ENCODE data around the gene TBC1D22A. TPM values are rescaled to one million over a fixed set of nuclear protein-coding genes. Genes with fewer than 3 reads are reported as not detected.

The TBC1D22A gene
- total RNA-seq, 2 donors from 2014 or later, result 11.5 to 15.4 TPM

DNA sequence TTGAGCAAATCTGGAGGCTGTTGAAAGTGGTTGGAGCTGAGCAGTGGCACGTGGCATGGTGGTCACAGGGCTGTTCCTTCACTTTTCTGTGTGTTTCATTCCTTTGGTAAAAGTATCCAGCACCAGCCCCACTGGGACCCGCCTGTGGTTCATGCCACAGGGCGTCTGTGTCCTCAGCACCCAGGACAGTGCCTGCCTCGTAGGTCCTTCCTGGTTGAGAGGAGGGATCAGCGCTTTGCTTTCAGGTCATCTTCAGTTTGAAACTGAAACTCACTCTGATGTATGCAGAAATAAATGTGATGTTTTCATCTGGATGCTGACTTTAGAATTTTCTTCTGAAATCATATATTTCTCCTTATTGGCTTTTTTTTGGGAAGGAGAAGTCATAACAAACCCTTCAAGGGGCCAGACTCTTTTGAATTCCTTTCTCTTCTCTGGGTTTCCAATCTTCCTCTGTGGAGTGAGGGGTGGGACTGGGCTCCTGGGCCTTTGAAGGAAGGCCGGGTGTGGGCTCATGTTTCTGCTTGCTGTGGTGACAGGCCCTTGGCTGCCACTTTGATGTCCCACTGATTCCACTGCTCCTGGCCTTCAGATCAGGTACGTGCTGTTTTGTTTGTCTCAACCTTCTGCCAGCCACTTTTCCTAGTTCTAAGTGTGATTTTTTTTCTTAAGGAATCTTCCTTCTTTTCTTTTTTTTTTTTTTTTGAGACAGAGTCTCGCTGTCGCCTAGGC is 26.2 kb downstream of the TBC1D22A start:
- no peak for DNase-seq (ENCODE audit: low spot score)

GRCh38 chr22:46789992-46790391 is 27.5 kb downstream of the TBC1D22A start:
- peaks cover 0 to 31% of the 10 kb centered on the region in 2 donors for H3K4me1 ChIP-seq
- peaks cover 21% of the 10 kb centered on the region for H3K36me3 ChIP-seq
- H3K4me3 ChIP-seq, result no peak overlapping the region
- H3K27ac ChIP-seq, result no peak overlapping the region
- H3K27me3 ChIP-seq, result no peaks in the 10 kb centered on the region
- no peak for DNase-seq (ENCODE audit: low spot score)
- TF ChIP-seq, protein P1, sequence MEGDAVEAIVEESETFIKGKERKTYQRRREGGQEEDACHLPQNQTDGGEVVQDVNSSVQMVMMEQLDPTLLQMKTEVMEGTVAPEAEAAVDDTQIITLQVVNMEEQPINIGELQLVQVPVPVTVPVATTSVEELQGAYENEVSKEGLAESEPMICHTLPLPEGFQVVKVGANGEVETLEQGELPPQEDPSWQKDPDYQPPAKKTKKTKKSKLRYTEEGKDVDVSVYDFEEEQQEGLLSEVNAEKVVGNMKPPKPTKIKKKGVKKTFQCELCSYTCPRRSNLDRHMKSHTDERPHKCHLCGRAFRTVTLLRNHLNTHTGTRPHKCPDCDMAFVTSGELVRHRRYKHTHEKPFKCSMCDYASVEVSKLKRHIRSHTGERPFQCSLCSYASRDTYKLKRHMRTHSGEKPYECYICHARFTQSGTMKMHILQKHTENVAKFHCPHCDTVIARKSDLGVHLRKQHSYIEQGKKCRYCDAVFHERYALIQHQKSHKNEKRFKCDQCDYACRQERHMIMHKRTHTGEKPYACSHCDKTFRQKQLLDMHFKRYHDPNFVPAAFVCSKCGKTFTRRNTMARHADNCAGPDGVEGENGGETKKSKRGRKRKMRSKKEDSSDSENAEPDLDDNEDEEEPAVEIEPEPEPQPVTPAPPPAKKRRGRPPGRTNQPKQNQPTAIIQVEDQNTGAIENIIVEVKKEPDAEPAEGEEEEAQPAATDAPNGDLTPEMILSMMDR (IDR thresholded peaks at IDR 0.05), result no peak
- H3K9me3 ChIP-seq, result peaks cover 0 to 5% of the 10 kb centered on the region in 2 donors

More for the DNA sequence above, 26.2 kb downstream of the TBC1D22A start:
- peaks cover 0 to 31% of the 10 kb centered on the region in 2 donors for H3K4me1 ChIP-seq
- peaks cover 7% of the 10 kb centered on the region for H3K36me3 ChIP-seq
- H3K4me3 ChIP-seq, result no peak overlapping the region
- H3K27ac ChIP-seq, result no peak overlapping the region
- H3K9me3 ChIP-seq, result peaks cover 0 to 5% of the 10 kb centered on the region in 2 donors
- H3K27me3 ChIP-seq, result no peaks in the 10 kb centered on the region
- TF ChIP-seq, protein P1 (IDR thresholded peaks at IDR 0.05), result no peak

GRCh38 chr22:46791201-46791731 is 28.8 kb downstream of the TBC1D22A start:
- Histone ChIP-seq H3K27me3 (no peaks in the 10 kb centered on the region), H3K4me1 (peaks cover 0 to 31% of the 10 kb centered on the region in 2 donors)

GRCh38 chr22:46792061-46792796 is 29.8 kb downstream of the TBC1D22A start:
- peaks cover 0 to 31% of the 10 kb centered on the region in 2 donors for H3K4me1 ChIP-seq
- H3K36me3 ChIP-seq, result peaks cover 24% of the 10 kb centered on the region
- H3K27me3 ChIP-seq, result no peaks in the 10 kb centered on the region
- no peak overlapping the region for H3K4me3 ChIP-seq
- TF ChIP-seq, protein P1 (IDR thresholded peaks at IDR 0.05), result no peak
- H3K27ac ChIP-seq, result peak overlapping the region in 1 of 2 donors; percentile 14
- DNase-seq (ENCODE audit: low spot score), result no peak
- H3K9me3 ChIP-seq, result no peaks in the 10 kb centered on the region

More at GRCh38 chr22:46791201-46791731, 28.8 kb downstream of the TBC1D22A start:
- H3K27ac ChIP-seq, result peak overlapping the region; percentile 14 to 62
- H3K36me3 ChIP-seq, result peaks cover 24% of the 10 kb centered on the region
- DNase-seq (ENCODE audit: low spot score), result peak; percentile 83
- H3K9me3 ChIP-seq, result peaks cover 0 to under 1% of the 10 kb centered on the region in 2 donors
- TF ChIP-seq, protein P1 (IDR thresholded peaks at IDR 0.05), result no peak
- no peak overlapping the region for H3K4me3 ChIP-seq

DNA sequence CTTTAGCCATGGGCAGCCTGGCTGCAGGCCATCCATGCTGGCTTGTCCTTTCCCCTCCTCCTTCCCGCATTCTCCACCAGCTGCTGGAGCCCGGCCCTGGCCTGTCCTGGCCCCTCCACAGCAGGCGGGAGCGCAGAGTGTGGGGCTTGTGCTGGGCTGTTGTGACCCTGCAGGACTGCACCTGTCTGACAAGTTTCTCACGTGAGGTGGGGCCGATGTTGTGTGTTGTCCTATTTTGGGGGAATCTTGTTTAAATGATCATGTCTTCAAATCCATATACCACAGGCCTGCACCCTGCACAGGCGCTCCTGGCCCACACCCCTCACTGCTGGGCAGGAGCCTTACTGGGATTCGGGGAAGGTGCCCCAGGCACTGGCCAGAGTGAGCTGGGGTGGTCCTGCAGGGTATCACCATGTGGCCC is 30.4 kb downstream of the TBC1D22A start:
- no peak for DNase-seq (ENCODE audit: low spot score)
- H3K4me1 ChIP-seq, result peaks cover 0 to 31% of the 10 kb centered on the region in 2 donors
- H3K27me3 ChIP-seq, result no peaks in the 10 kb centered on the region
- H3K4me3 ChIP-seq, result no peak overlapping the region
- H3K27ac ChIP-seq, result no peak overlapping the region
- TF ChIP-seq, protein P1 (IDR thresholded peaks at IDR 0.05), result no peak
- no peaks in the 10 kb centered on the region for H3K9me3 ChIP-seq
- H3K36me3 ChIP-seq, result peaks cover 26% of the 10 kb centered on the region

Data from right atrium auricular region (tissue), 2 donors.